ENCODE data around the gene MFSD1.

The MFSD1 gene

DNA sequence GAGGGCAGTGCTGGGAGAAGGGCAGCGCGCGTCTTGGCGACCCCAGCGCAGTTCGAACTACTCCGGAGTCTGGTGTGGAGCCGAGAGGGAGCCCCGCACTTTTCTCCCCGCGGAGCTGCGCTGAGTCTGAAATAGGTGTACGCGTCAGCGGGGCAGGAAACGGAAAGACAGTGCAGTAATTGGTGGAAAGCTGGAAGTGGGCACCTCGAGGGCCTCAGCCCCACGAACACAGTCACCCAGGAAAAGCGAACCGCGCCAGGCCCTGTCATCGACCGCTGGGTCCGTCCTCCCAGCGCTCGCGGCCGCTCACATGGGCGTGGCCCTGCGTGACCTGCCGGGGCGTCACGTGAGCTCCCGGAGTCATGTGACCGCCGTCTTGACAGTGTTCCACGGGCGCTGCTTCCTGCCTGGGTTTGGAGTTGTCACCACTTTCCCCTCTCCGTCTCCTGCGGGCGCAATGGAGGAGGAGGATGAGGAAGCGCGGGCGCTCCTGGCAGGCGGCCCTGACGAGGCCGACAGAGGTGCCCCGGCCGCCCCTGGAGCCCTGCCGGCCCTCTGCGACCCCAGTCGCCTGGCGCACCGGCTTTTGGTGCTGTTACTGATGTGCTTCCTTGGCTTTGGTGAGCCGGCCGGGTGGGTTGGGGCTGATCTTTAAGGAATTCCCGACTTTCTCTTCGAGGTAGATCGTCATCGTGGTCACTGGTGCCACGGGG is at the start of gene MFSD1:
TSS of gene MFSD1 (plus strand) at position 359 of the 713 bp plus-strand sequence. CDS start at position 458, 99 bp downstream.
- peak; percentile 86 for DNase-seq

DNA sequence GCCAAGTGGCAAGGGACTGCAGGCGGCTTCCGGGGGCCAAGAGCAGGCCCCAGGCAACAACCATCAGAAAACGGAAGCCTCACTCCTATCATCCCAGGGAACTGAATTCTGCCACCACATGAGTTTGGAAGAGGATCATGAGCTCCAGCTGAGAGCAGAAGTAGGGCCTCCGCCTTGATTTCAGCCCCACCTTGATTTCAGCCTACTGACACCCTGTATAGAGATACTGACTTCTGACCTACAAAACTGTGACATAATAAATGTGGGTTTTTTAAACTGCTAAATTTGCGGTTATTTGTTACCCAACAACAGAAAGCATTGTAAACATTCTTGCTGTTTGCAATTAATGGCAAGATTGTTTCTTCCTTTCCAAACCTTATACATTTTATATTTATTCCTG is 48.0 kb upstream of the MFSD1 start:
- DNase-seq, result no peak

DNA sequence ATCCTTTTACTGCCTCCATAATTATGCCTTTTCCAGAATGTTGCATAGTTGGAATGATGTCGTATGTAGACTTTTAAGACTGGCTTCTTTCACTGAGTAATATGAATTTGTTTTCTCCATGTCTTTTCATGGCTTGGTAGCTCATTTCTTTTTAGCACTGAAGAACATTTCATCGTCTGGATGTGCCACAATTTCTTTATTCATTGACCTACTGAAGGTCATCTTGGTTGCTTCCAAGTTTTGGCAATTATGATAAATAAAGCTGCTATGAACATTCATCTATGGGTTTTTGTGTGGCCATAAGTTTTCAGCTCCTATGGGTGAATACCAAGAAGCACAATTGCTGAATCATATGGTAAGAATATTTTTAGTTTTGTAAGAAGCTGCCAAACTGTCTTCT is 46.4 kb upstream of the MFSD1 start:
- no peak for DNase-seq

- DNase-seq, result no peak
Observed at GRCh38 chr3:158761350-158761749, 40.5 kb upstream of the MFSD1 start.

- DNase-seq, result no peak
Observed at GRCh38 chr3:158762701-158763100, 39.2 kb upstream of the MFSD1 start.

DNA sequence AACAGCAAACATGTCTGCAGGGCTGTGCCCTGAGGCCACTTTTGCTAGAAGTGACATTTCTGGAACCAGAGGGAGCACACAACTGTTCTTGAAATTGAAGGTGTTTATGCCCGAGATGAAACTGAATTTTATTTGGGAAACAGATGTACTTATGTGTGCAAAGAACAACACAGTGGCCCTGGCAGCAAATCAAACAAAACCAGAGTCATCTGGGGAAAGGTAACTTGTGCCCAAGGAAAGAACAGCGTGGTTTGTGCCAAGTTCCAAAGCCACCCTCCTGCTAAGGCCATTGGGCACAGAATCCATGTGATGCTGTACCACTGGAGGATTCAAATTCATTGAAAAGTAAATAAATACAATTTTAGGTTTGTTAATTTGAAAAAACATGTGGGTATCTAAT is 38.4 kb upstream of the MFSD1 start:
- no peak for DNase-seq

- no peak for DNase-seq
Observed at GRCh38 chr3:158765518-158766205, 36.2 kb upstream of the MFSD1 start.

GRCh38 chr3:158766364-158766763 is 35.5 kb upstream of the MFSD1 start:
- DNase-seq, result no peak

- no peak for DNase-seq
Observed at GRCh38 chr3:158768361-158768787, 33.5 kb upstream of the MFSD1 start.

- DNase-seq, result no peak
Observed at GRCh38 chr3:158768881-158769543, 32.8 kb upstream of the MFSD1 start.

DNA sequence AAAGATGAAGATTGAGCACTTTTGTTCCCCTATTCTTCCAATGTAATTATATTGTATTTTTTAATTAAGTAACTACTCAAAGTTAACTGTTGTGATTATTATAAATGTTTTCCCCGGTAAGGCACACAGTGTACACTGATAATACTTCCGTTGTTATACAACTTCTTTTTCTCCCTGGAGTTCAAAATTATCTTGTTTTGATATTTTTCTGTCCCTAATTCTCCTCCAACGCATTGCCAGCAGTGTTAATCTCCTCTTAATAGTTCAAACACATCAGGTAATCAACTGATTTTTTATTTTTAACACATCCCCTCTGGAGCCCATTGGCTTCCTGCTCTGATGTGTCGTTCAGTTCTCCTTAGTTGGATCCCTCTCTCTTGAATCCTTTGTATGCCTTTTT is 32.3 kb upstream of the MFSD1 start:
- no peak for DNase-seq

GRCh38 chr3:158769952-158770740 is 31.7 kb upstream of the MFSD1 start:
- no peak for DNase-seq

GRCh38 chr3:158770741-158771350 is 31.0 kb upstream of the MFSD1 start:
- no peak for DNase-seq

DNA sequence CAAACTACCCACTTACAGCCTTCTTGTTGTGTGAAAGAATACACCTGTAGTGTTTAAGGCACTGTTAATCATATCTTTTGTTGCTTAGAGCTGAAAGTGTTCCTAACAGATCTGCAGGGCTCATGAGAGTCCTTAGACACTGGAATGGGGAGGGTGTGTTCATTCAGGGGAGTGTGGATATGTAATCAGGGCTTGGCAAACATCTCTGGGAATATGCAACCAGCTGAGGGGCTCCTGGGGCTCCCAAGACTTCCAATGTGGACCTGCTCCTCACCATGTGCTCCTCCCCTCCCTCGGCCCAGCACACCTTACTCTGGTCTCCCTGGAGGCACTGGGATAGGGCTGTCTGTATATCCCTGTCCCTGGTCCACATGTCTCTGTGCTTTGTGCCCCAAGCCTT is 30.3 kb upstream of the MFSD1 start:
- no peak for DNase-seq

GRCh38 chr3:158771982-158772381 is 29.9 kb upstream of the MFSD1 start:
- no peak for DNase-seq

- DNase-seq, result no peak
Observed at GRCh38 chr3:158773166-158773565, 28.7 kb upstream of the MFSD1 start.

GRCh38 chr3:158773845-158774830 is 27.7 kb upstream of the MFSD1 start:
- DNase-seq, result no peak

GRCh38 chr3:158774965-158775364 is 26.9 kb upstream of the MFSD1 start:
- no peak for DNase-seq

DNA sequence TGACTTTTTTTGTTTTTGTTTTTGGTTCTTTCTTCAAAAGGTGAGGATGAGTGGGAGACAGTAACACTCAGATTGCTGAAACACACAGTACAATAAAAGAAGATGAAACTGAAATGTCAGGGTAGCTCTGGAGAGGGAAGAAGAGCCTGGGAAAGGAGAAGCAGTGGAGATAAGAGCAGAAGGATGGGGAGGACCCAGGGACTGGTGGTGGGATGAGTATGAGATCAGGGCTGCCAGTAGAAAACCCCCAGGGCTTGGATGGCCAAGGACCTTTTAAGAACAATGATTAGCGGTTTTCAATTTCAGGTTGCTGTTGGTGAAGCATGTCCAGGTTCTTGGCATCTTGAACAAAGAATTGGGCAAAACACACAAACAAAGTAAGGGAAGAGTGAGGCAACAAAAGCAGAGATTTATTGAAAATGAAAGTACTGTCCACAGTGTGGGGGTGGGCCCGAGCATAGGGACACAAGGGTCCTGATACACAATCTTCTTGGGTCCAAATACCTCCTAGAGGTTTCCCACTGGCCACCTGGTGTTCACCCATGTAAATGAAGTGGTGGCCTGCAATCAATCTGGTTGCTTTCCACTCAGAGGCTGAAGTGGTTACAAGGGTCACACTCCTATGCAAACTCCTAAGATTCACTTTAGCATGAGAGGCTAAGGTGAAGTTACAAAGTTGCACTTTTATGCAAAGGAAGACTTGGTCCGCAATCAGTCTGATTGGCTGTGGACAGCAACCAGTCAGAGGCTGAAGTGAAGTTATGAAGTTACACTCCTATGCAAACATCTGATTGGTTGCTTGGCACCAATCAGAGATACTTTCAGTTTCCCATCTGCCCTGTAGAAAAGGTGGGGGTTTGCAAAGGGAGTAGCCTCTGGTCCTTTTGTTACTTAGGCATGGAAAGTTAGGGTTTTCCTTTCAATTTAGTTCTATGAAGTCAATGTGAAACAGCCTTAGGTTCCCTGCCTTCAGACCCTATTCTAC is 26.1 kb upstream of the MFSD1 start:
- no peak for DNase-seq

- no peak for DNase-seq
Observed at GRCh38 chr3:158776531-158776930, 25.3 kb upstream of the MFSD1 start.

Measured in activated T-cell treated with anti-CD3 and anti-CD28 coated beads, Interleukin-2, amount 50 U/mL, for 1 hour (primary cell).